ENCODE measurements around the gene HLA-DOA. TPM values are rescaled to one million over a fixed set of nuclear protein-coding genes. Genes with fewer than 3 reads are reported as not detected.

Gene HLA-DOA
- polyA plus RNA-seq, 1 donor (not counting 4 experiments of a cell fraction or from before 2014, with no cell fraction given): not detected

DNA sequence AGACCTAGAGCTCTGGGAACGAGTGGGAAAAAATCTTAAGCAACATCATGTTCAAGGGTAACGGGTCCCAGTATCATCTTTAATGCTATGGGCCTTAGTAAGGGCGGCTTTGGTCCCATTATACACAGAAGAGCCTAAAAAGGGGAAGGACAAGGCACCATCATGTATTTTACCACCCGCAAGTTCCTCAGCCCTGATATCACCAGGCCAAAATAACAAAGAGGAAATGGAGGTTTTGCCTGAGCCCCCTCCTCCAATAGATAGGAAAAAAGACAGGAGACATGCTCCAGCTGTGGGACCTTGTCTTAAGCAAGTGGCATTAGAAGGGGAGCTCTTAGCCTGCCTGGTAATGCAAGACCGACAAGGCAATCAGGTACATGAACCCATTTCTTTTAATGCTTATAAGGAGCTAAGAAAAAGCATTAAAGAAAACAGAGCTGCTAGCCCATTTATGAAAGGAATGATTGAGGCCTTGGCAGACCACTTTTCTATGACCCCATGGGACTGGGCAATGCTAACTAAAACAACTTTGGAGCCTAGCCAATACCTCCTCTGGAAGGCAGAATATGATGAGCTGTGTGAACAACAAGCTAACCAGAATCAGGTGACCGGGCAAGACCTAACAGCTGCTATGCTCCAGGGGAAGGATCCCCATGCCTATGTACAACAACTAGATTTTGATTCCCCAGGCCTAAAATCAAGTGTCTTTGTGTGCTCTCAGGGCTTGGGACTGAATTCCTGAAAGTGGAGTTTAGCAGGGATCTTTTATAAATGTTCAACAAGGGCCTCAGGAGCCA is 40.8 kb upstream of the HLA-DOA start:
- Histone ChIP-seq H3K9ac (ENCODE audit: control insufficient read depth, extremely low read depth, insufficient read depth, low read length) (no peak overlapping the region), H3K9me1 (ENCODE audit: control insufficient read depth, extremely low read depth, insufficient read depth, low read length) (no peaks in the 10 kb centered on the region)
- dilution Hi-C loops (cut with MboI; ENCODE audit: extremely low pct_ligation_motif_present, low sequenced_read_pairs): no loop called here

DNA sequence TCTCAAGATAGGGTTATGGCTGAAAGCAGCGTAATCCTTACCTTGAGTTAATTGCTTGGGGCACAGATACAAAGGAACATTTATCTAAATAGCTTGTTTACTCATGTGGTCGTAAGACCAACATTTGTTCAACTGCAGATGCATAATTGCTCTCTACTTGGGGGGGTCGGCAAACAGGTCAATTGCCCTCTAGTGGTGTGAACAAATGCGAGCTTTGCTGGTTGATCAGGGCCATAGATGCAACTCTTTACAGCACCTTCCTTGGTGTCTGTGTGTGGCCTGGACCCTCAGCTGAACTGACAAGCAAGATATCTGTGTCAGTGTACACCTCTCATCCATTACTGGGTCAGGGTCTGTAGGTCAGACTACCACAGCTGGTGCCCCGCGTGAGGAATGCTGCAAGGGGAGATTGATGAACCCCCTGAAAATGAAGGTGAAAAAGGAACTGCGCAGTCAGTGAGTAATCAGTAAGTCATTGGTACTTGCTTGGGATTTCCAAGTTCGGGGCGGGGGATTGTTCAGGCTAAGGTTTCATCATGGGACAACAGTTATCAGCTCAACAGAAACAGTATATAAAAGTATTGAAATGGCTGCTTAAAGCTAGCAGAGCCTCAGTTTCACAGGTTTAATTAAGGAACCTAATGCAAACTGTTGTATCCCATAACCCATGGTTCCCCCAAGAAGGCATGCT is 40.1 kb upstream of the HLA-DOA start:
- no peak for TF ChIP-seq EZH2 (IDR thresholded peaks at IDR 0.05; ENCODE audit: low read length)
- TF ChIP-seq, protein P1, sequence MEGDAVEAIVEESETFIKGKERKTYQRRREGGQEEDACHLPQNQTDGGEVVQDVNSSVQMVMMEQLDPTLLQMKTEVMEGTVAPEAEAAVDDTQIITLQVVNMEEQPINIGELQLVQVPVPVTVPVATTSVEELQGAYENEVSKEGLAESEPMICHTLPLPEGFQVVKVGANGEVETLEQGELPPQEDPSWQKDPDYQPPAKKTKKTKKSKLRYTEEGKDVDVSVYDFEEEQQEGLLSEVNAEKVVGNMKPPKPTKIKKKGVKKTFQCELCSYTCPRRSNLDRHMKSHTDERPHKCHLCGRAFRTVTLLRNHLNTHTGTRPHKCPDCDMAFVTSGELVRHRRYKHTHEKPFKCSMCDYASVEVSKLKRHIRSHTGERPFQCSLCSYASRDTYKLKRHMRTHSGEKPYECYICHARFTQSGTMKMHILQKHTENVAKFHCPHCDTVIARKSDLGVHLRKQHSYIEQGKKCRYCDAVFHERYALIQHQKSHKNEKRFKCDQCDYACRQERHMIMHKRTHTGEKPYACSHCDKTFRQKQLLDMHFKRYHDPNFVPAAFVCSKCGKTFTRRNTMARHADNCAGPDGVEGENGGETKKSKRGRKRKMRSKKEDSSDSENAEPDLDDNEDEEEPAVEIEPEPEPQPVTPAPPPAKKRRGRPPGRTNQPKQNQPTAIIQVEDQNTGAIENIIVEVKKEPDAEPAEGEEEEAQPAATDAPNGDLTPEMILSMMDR (optimal IDR thresholded peaks at IDR 0.05 in 1 of 3, IDR thresholded peaks at IDR 0.05 in 1 of 3, conservative IDR thresholded peaks at IDR 0.05 in 1 of 3; ENCODE audit: extremely low read depth in 1 of 3, insufficient read depth in 2 of 3, low read length in 3 of 3): peak; percentile 7 to 38 (median 19)
- H3K27ac ChIP-seq (ENCODE audit: control insufficient read depth, insufficient read depth, low read length): no peak overlapping the region
- H3K36me3 ChIP-seq (ENCODE audit: control insufficient read depth in 2 of 2, extremely low read depth in 1 of 2, insufficient read depth in 2 of 2, low read length in 2 of 2): no peaks in the 10 kb centered on the region
- dilution Hi-C loops (cut with MboI; ENCODE audit: extremely low pct_ligation_motif_present, low sequenced_read_pairs): no loop called here
- H3K9me1 ChIP-seq (ENCODE audit: control insufficient read depth, extremely low read depth, insufficient read depth, low read length): no peaks in the 10 kb centered on the region
- DNase-seq (ENCODE audit: low read depth, low spot score) (no peak), FAIRE-seq (no peak)
- H3K4me1 ChIP-seq (ENCODE audit: control insufficient read depth, extremely low read depth, insufficient read depth, low read length): no peaks in the 10 kb centered on the region
- H3K4me3 ChIP-seq (ENCODE audit: control insufficient read depth in 2 of 3, extremely low read depth in 1 of 3, insufficient read depth in 2 of 3, low read depth in 1 of 3, low read length in 3 of 3): no peak overlapping the region
- no peak overlapping the region for H3K9ac ChIP-seq (ENCODE audit: control insufficient read depth, extremely low read depth, insufficient read depth, low read length)
- no peak overlapping the region for H2AFZ ChIP-seq (ENCODE audit: control insufficient read depth, low read length)
- H3K9me3 ChIP-seq (ENCODE audit: control insufficient read depth, low read depth, low read length): no peaks in the 10 kb centered on the region
- H3K79me2 ChIP-seq (ENCODE audit: control insufficient read depth, insufficient read depth, low read length): no peaks in the 10 kb centered on the region
- H3K27me3 ChIP-seq (ENCODE audit: control insufficient read depth, extremely low read depth, insufficient read depth, low read length): peaks cover 4% of the 10 kb centered on the region
- H3K4me2 ChIP-seq (ENCODE audit: control insufficient read depth, extremely low read depth, insufficient read depth, low read depth, low read length): no peak overlapping the region
- H4K20me1 ChIP-seq (ENCODE audit: control insufficient read depth, extremely low read depth, insufficient read depth, low read length): no peaks in the 10 kb centered on the region

More for the DNA sequence above, 40.8 kb upstream of the HLA-DOA start:
- no peaks in the 10 kb centered on the region for H3K36me3 ChIP-seq (ENCODE audit: control insufficient read depth in 2 of 2, extremely low read depth in 1 of 2, insufficient read depth in 2 of 2, low read length in 2 of 2)
- no peak overlapping the region for H2AFZ ChIP-seq (ENCODE audit: control insufficient read depth, low read length)
- H3K4me2 ChIP-seq (ENCODE audit: control insufficient read depth, extremely low read depth, insufficient read depth, low read depth, low read length): no peak overlapping the region
- H4K20me1 ChIP-seq (ENCODE audit: control insufficient read depth, extremely low read depth, insufficient read depth, low read length): no peaks in the 10 kb centered on the region
- H3K79me2 ChIP-seq (ENCODE audit: control insufficient read depth, insufficient read depth, low read length): no peaks in the 10 kb centered on the region
- DNase-seq (ENCODE audit: low read depth, low spot score) (no peak), FAIRE-seq (no peak)
- no peaks in the 10 kb centered on the region for H3K9me3 ChIP-seq (ENCODE audit: control insufficient read depth, low read depth, low read length)
- peaks cover 4% of the 10 kb centered on the region for H3K27me3 ChIP-seq (ENCODE audit: control insufficient read depth, extremely low read depth, insufficient read depth, low read length)
- TF ChIP-seq, protein P1 (optimal IDR thresholded peaks at IDR 0.05 in 1 of 3, IDR thresholded peaks at IDR 0.05 in 1 of 3, conservative IDR thresholded peaks at IDR 0.05 in 1 of 3; ENCODE audit: extremely low read depth in 1 of 3, insufficient read depth in 2 of 3, low read length in 3 of 3): no peak
- no peak for TF ChIP-seq EZH2 (IDR thresholded peaks at IDR 0.05; ENCODE audit: low read length)
- H3K4me1 ChIP-seq (ENCODE audit: control insufficient read depth, extremely low read depth, insufficient read depth, low read length): no peaks in the 10 kb centered on the region
- H3K27ac ChIP-seq (ENCODE audit: control insufficient read depth, insufficient read depth, low read length): no peak overlapping the region
- H3K4me3 ChIP-seq (ENCODE audit: control insufficient read depth in 2 of 3, extremely low read depth in 1 of 3, insufficient read depth in 2 of 3, low read depth in 1 of 3, low read length in 3 of 3): no peak overlapping the region

All from keratinocyte (primary cell).